Muscle layer of duodenum (tissue), 2 donors: ENCODE results near the gene NAA60.

Experiments used
- H3K27ac ChIP-seq: one replicate; pipeline ENCODE4 v1.7.0; 2013; ENCODE audit warnings: mild to moderate bottlenecking, low read length
- H3K27me3 ChIP-seq: one replicate; pipeline ENCODE4 v1.7.0; 2013; ENCODE audit warnings: low read depth, mild to moderate bottlenecking, control low read depth, low read length
- H3K36me3 ChIP-seq, 2 donors: one replicate each; pipeline ENCODE4 v1.7.0; 2013; ENCODE audit warnings: low read length in 2 of 2, control low read depth in 1 of 2, mild to moderate bottlenecking in 1 of 2; ENCODE audit not compliant: insufficient read depth in 2 of 2, control insufficient read depth in 1 of 2
- H3K4me1 ChIP-seq, 2 donors: one replicate each; pipeline ENCODE4 v1.7.0; 2013; ENCODE audit warnings: low read length in 2 of 2, mild to moderate bottlenecking in 2 of 2, control low read depth in 1 of 2, moderate library complexity in 1 of 2; ENCODE audit not compliant: insufficient read depth in 2 of 2, control insufficient read depth in 1 of 2
- H3K4me3 ChIP-seq, 2 donors: one replicate each; pipeline ENCODE4 v1.7.0; 2013; ENCODE audit warnings: low read length in 2 of 2, low read depth in 1 of 2, mild to moderate bottlenecking in 1 of 2
- H3K9me3 ChIP-seq, 2 donors: one replicate each; pipeline ENCODE4 v1.7.0; 2013; ENCODE audit warnings: low read length in 2 of 2, control low read depth in 1 of 2, mild to moderate bottlenecking in 1 of 2; ENCODE audit not compliant: control insufficient read depth in 1 of 2
- donor health status: healthy.

Gene NAA60

DNA sequence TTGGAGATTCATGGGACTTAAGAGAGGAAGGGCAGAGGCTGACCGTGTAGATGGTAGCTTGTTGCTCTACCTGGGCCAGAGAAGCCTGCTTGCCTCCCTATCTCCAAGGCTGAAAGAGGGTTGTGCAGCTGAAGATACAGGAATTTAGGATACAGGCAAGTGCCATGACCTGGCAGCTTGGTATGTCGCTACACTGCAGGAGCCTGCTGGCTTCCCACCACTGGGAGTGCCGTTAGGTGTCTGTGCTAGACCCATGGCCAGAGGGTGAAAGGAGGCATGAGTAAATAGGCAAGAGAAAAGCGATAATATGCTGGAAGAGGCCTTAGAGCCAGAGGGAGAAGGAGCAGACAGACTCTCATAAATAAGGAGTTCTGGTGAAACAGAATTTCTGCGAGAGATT lies 10.6 kb downstream of the NAA60 start:
- Histone ChIP-seq H3K9me3 (no peaks in the 10 kb centered on the region), H3K4me3 (no peak overlapping the region), H3K27ac (no peak overlapping the region), H3K27me3 (no peaks in the 10 kb centered on the region), H3K36me3 (peaks cover 0 to 6% of the 10 kb centered on the region in 2 donors), H3K4me1 (peaks cover 3 to 21% of the 10 kb centered on the region in 2 donors)

DNA sequence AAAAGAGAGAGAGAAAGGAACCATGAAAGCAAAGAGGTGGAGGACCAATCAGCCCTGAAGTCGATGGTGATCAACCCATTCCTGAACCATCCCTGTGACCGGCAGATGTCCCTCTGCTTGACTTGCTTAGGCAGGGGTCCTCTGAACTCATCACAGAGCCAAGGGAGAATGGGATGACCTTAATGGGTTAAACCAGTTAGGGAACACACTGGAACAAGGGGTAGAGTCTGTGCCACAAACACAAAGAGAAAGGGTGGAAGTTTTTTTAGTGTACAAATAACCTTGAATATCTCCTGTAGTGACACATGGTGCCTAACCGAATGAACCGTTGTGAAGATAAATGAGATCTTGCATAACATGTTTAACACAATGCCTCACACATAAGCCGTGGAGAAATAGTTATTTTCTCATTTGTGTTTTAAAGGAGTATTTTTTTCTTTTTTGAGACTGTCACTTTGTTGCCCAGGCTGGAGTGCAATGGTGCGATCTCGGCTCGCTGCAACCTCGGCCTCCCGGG lies 11.2 kb downstream of the NAA60 start:
- no peaks in the 10 kb centered on the region for H3K9me3 ChIP-seq
- no peak overlapping the region for H3K4me3 ChIP-seq
- H3K4me1 ChIP-seq: peaks cover 9 to 27% of the 10 kb centered on the region in 2 donors
- H3K27ac ChIP-seq: no peak overlapping the region
- no peaks in the 10 kb centered on the region for H3K27me3 ChIP-seq
- peaks cover 0 to 6% of the 10 kb centered on the region in 2 donors for H3K36me3 ChIP-seq

DNA sequence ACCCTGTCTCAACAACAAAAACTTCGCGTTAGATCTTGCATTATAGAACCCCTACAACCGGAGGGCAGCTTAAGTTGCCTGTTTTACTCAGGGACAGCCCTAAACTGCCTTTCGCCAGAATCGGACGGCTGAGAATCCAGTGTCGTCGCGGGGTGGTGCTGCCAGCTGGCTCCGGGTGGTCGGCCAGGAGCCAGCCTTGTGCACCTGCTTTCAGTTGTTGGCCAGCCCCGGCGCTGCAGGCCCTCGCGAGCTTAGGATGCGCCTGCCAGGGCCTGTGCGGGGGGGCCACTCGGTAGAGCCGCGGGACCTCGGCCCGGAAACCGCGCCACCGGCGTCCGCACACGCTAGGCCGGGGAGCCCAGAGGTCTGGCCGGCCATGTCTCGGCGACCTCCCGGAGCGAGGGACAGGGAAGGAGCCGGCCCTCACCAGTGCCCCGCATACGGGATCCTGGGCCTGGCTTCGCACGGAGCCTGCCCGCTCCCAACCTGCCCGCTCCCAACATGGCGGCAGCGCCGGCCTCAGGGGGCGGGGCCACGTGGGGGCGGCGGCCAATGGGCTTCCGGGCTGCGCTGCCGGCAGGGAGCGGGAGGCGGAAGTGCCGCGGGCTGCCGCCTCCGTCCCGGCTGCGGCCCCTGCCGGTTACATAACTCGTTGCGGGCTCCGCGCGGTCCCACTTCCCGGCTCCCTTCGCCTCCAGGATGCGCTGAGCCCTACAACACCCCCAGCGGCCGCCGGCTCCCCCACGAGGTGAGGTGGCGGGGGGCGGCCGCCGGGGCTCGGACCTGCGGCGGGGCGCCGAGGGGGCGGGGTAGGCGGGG lies 14.2 kb downstream of the NAA60 start:
- Histone ChIP-seq H3K9me3 (no peaks in the 10 kb centered on the region), H3K4me1 (peaks cover 14 to 49% of the 10 kb centered on the region in 2 donors), H3K4me3 (peak overlapping the region; percentile 65 to 77), H3K27me3 (no peaks in the 10 kb centered on the region), H3K36me3 (no peaks in the 10 kb centered on the region), H3K27ac (peak overlapping the region; percentile 81)

DNA sequence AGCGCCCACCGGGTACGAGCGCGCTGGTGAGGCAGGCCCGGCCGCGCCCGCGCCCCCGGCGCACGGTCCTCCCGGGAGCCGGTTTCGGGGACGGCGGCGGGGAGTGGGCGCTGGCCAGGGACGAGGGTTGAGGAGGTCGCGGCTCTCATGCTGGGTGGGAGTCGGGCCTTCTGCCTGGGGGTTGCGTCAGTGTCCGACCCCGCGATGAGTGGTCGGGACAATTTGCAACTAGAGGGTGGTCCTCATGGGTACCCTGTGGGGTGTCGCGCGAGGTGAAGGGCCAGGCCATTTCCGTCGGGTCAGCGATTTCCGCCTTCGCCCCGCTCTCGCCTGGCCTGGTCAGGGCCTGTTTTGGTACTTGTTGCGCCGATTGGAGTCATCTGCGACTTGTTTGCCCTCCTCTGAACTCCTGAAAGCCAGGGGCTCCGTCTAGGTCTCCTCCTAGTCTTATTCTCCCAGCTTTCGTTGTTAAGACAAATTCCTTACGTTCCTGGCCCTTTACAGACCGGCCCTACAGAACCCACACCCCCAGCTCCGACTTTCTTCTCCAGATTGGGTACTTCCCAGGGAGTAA lies 14.9 kb downstream of the NAA60 start:
- Histone ChIP-seq H3K36me3 (no peaks in the 10 kb centered on the region), H3K27me3 (no peaks in the 10 kb centered on the region), H3K27ac (peak overlapping the region; percentile 91), H3K9me3 (no peaks in the 10 kb centered on the region), H3K4me3 (peak overlapping the region; percentile 67 to 77), H3K4me1 (peaks cover 14 to 49% of the 10 kb centered on the region in 2 donors)

DNA sequence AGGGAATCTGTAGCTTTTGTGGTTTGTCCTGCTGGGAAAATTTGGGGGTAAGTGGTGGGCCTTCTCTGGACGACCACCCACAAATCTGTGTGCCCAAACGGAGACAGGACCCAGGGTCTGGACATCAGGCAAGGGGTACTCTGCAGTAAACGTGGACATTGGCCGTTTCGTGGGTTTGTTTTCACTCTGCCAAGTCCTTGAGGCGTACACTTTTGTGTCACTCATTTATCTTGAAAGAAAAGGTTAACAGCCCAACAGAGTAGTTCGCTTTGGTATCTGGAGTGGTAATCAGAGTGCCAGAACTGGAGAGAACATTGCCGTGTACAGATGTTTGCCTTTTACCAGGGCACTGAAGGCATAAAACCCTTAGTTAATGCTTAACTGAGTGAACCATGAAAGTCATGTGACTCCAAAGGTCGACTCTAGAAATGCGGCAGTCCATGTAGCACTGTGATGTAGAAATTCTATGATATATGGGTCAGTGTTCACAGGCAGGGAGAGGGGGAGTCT lies 15.4 kb downstream of the NAA60 start:
- H3K27ac ChIP-seq: peak overlapping the region; percentile 91
- H3K9me3 ChIP-seq: no peaks in the 10 kb centered on the region
- H3K4me1 ChIP-seq: peaks cover 14 to 49% of the 10 kb centered on the region in 2 donors

DNA sequence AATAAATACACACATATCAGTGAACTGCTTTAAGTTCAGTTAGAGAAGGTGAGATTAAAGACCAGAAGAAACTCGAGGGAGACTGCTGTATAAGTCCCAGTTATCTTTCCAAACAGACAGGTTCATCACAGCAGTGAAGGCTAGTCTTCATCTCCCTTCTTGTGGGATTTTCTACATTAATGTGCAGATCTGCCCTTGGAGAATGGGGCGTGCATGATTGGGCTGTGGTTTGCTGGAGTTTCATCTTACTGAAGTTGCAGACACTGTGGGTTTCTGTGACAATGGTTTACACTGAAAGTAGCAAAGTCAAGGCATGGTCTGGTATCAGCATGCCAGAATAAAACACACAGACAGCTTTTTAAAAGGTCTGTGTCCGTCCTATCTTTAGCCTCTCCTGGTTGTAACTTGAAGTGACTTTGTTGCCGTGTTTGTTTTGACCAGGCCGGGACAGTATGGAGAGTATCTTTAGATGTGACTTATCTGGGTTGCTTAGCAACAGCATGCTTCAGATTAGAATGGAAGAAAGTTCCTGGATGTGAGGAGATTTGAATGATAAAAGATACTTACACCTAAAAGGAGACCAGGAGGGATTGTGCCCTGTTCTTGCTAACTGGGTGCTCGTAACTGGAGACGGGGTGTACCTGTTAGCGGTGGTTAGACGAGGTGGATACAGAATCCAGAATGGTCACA lies 16.1 kb downstream of the NAA60 start:
- H3K27ac ChIP-seq: peak overlapping the region; percentile 91
- H3K9me3 ChIP-seq: no peaks in the 10 kb centered on the region
- no peaks in the 10 kb centered on the region for H3K27me3 ChIP-seq
- H3K36me3 ChIP-seq: no peaks in the 10 kb centered on the region
- peak overlapping the region; percentile 67 to 77 for H3K4me3 ChIP-seq
- H3K4me1 ChIP-seq: peaks cover 14 to 52% of the 10 kb centered on the region in 2 donors

More for the DNA sequence above, 15.4 kb downstream of the NAA60 start:
- Histone ChIP-seq H3K27me3 (no peaks in the 10 kb centered on the region), H3K4me3 (peak overlapping the region; percentile 67 to 77), H3K36me3 (no peaks in the 10 kb centered on the region)

DNA sequence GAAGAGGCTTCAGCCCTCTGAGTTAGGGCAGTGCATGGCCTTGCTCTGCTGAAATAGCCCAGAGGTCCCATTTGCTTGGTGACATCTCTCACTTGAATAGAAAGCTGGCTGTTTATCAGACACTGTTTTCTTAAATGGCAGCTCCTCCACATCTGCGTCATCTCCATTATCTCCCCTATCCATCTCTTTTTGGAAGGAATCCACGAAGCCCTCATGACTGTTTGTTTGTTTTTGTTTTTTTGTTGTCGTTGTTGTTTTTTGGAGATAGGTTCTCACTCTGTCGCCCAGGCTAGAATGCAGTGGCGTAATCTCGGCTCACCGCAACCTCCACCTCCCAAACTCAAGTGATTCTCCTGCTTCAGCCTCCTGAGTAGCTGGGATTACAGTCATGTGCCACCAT lies 16.6 kb downstream of the NAA60 start:
- peaks cover 14 to 52% of the 10 kb centered on the region in 2 donors for H3K4me1 ChIP-seq
- no peaks in the 10 kb centered on the region for H3K9me3 ChIP-seq
- no peak overlapping the region for H3K27ac ChIP-seq
- H3K4me3 ChIP-seq: peak overlapping the region; percentile 67 to 77
- H3K27me3 ChIP-seq: no peaks in the 10 kb centered on the region
- no peaks in the 10 kb centered on the region for H3K36me3 ChIP-seq

DNA sequence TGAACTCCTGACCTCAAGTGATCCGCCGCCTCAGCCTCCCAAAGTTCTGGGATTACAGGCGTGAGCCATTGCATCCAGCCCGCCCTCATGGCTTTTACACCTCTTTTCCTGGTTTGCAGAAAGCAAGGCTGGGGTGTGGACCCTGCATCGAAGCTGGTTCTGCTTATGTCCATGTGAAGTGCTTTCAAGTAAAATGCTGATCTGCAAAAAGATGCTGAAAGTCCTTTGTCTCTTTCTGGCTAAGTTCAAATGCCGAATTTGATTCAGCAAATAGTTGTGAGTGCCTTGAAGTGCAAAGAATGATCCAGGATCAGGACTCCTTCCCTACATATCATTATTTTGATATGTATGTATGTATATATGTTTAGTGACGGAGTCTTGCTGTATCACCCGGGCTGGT lies 17.1 kb downstream of the NAA60 start:
- no peaks in the 10 kb centered on the region for H3K27me3 ChIP-seq
- H3K4me1 ChIP-seq: peaks cover 14 to 52% of the 10 kb centered on the region in 2 donors
- H3K4me3 ChIP-seq: no peak overlapping the region
- H3K36me3 ChIP-seq: no peaks in the 10 kb centered on the region
- H3K27ac ChIP-seq: no peak overlapping the region
- H3K9me3 ChIP-seq: no peaks in the 10 kb centered on the region

DNA sequence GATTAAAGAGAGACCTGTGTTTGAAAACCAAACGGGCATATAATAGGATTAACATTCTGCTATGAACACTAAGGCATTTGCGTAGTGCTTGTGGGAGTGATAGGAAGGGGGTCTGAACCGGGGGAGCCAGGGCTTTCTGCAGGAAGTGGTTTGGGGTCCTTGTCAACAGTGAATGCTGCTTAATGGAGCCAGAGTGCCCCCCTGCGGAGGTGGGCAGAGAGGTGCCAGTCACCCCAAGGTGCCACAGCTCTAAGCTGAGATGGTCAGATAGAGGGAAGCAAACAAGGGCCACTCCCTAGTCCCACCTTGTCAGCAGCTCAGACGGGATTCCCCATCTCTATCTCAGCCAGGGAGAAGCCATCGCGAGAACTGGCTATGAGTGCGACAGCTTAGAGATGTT lies 17.7 kb downstream of the NAA60 start:
- H3K27ac ChIP-seq: no peak overlapping the region
- H3K4me1 ChIP-seq: peaks cover 14 to 51% of the 10 kb centered on the region in 2 donors

DNA sequence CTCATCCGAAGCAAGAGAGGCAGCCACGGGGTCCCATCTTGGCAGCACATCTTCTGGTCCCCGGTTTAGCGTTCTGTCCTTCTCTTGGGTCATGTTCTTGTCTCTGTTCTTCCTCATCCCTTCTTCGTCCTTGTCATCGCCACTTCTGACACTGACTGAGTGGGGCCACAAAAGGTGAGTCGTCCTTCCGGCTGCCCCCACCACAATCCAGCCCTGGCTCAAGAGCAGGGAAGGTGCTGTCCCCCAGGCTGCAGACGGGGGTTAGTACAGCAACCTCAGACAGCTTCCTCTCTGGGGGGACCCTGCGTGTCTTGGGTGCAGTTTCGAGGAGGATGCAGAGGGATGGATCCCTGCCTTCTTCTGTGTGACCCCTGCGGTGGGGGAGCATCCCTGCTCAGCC lies 21.8 kb downstream of the NAA60 start:
- Histone ChIP-seq H3K27ac (no peak overlapping the region), H3K36me3 (peaks cover 4 to 7% of the 10 kb centered on the region in 2 donors), H3K9me3 (no peaks in the 10 kb centered on the region), H3K4me3 (no peak overlapping the region), H3K4me1 (peaks cover 0 to 48% of the 10 kb centered on the region in 2 donors), H3K27me3 (no peaks in the 10 kb centered on the region)

More for the DNA sequence above, 17.7 kb downstream of the NAA60 start:
- H3K4me3 ChIP-seq: no peak overlapping the region
- no peaks in the 10 kb centered on the region for H3K27me3 ChIP-seq
- no peaks in the 10 kb centered on the region for H3K9me3 ChIP-seq
- peaks cover 0 to under 1% of the 10 kb centered on the region in 2 donors for H3K36me3 ChIP-seq
